GM18508 (cell line): Measurements from ENCODE around the gene TMEM106C.

Experiments
- ATAC-seq: cut with Tn5 transposase; IDR thresholded peaks from one replicate; pipeline ENCODE4 v1.9.1; 2021; ENCODE audit warnings: moderate number of reproducible peaks; ENCODE audit not compliant: insufficient read depth, unreplicated experiment

TMEM106C gene

GRCh38 chr12:47963340-47964040 lies at the start of gene TMEM106C:
TSS of gene TMEM106C (plus strand) at chr12:47963596. CDS start at chr12:47964237, 641 bp downstream.
- ATAC-seq = no peak

DNA sequence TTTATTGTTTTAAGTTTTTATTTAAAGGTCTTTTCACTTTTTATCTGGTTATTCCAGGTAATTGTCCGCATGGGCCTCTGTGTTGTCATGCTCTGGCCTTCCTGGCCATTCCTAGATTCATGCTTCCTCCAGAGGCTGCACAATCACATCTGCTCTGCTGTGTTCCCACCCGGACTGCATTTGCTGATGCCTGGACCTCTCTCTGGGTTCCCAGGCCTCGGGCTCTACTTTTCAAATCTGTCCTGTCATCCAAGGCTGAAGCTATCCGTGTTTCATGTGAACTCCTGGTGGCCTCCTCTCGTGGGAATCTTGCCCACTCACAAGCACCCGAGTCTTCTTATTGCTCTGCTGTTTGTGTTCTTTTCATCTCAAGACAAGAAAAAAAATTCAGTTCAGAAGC lies 42.5 kb upstream of the TMEM106C start:
- ATAC-seq = no peak

- no peak for ATAC-seq
Observed at GRCh38 chr12:47921907-47922306, 41.5 kb upstream of the TMEM106C start.

DNA sequence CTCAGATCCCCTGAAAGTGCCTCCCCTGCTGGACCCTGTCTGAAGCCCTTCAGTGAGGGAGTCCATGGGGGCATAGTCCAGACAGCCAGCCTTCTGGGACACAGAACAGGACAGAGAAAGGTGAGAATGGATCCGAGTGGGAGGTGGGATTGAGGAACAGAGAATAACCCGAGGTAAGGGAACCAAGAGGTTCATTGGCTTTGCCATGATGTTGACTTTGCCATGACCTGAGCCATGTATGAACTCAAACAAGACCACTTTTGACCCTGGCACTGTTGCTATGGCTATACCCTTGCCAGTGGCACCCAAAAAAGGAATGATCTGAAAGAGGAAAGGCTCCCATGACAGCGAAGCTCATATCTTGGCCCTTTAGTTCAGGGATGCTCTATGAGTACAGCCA lies 36.0 kb upstream of the TMEM106C start:
- ATAC-seq = no peak

GRCh38 chr12:47930634-47931033 lies 32.8 kb upstream of the TMEM106C start:
- ATAC-seq = no peak

GRCh38 chr12:47931187-47931586 lies 32.2 kb upstream of the TMEM106C start:
- no peak for ATAC-seq

DNA sequence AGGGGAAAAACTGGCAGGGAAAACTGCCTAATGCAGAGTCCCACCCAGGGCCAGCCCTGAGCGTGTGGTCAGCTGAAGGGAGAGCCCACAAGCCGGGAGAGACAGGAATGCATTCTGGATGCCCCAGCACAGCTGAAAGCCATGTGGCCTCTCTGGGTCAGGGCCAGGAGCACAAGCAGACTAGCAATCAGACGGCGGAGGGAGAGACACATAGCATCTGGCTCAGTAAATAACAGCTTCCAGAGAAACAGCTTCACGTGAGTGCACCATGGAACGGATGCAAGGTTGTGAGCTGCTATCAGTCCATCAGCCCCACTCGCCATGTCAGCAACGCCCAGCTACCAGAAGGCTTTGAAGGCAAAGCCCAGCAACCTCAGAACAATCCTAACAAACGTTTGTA lies 28.2 kb upstream of the TMEM106C start:
- ATAC-seq = no peak

DNA sequence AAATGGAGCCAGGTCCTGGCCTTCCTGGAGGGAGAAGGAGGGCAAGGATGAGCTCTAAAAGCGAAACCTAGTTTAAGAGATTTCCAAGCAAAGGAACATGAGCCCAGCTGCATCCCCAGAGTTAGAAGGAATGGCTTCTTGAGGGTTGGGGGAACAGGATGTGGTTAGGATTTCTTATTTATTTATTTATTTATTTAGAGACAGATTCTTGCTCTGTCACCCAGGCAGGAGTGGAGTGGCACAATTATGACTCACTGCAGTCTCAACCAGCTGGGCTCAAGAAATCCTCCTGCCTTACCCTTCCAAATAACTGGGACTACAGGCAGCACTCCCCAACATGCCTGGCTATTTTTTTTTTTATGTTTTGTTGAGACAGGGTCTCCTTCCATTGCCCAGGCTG lies 25.3 kb upstream of the TMEM106C start:
- no peak for ATAC-seq

GRCh38 chr12:47938594-47938993 lies 24.8 kb upstream of the TMEM106C start:
- ATAC-seq = no peak

- ATAC-seq = no peak
Observed at GRCh38 chr12:47939009-47939601, 24.3 kb upstream of the TMEM106C start.

DNA sequence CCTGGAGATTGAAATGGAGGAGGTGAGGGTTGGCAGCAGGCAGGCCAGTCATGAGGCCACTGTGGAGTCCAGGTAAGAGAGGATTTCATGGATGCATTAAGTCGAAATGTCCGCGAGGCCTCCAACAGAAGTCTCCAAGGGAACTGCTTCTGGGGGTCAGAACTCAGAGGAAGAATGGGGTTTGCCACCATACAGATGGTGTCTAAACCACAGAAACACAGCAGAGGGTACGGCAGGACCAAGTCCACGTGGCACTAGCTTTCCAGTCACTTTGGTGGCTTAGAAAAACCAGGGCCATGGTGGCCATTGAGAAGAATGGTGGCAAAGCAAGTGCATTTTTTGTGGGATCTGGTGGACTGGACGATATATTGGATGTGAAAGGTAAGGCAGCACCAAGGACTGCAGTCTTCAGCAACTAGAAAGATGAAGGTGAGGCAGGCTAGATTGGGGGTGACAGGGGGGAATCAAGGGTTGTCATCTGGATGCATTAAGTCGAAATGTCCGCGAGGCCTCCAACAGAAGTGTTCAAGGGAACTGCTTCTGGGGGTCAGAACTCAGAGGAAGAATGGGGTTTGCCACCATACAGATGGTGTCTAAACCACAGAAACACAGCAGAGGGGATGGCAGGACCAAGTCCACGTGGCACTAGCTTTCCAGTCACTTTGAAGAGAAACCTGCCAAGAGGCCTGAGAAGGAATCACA lies 22.5 kb upstream of the TMEM106C start:
- no peak for ATAC-seq

- no peak for ATAC-seq
Observed at GRCh38 chr12:47941475-47941780, 22.0 kb upstream of the TMEM106C start.

DNA sequence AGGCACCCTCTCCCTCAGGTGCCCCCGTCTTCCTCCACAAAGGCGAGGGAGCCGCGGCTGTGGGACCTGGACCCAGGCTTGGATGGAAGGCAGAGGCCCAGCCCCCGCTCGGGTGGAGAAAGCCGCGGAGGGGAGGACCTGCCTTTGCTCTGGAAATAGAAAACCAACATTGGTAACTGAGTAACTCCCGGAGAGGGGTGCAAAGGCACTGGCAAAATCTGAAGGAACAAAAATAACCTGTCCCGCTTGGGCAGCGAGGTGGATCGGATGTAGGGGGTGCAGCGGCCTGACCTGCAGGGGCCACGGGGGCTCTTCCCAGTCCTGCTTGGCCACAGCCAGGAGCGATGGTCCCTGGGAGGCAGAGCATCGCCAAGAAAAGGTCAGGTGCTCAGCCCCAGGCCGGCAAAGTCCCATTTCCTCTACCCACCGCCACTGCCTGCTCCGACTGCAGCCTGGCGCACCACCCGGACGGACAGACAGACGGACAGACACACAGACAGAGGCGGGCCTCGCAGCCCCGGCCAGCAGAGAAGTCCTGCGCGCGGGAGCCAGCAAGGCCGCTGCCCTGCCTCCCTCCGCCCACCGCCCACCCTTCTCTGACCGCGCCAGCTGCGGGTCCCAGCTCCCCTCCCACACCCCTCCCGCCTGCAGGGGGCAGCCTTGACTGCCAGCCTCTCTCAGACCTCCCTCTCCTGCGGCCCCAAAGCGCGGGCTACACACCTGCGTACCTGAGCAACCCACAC lies 21.4 kb upstream of the TMEM106C start:
- no peak for ATAC-seq

DNA sequence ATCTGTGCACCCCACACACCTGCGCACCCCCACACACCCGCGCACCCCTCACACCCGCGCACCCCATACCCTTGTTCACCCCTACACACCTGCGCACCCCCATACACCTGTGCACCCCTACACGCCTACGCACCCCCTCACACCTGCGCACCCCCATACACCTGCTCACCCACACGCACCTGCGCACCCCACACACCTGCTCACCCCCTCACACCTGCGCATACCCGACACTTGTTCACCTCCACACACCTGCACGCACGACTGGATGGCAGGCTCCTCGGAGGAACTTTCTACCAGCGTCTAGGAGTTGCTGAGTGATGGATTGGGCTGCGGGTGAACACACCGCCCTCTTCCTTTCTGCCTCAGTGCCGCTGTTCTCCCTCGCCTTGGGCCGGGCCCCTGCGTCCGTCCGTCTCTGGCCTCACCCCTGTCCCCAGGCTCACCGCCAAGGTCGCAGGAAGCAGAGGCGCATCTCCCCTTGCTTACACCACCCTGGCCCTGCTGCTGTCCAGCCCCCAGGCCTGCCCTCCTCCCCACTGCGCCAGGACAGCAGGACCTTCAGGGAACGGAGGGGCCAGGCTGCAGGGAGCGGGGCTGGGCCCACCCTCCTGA lies 20.7 kb upstream of the TMEM106C start:
- ATAC-seq = no peak

DNA sequence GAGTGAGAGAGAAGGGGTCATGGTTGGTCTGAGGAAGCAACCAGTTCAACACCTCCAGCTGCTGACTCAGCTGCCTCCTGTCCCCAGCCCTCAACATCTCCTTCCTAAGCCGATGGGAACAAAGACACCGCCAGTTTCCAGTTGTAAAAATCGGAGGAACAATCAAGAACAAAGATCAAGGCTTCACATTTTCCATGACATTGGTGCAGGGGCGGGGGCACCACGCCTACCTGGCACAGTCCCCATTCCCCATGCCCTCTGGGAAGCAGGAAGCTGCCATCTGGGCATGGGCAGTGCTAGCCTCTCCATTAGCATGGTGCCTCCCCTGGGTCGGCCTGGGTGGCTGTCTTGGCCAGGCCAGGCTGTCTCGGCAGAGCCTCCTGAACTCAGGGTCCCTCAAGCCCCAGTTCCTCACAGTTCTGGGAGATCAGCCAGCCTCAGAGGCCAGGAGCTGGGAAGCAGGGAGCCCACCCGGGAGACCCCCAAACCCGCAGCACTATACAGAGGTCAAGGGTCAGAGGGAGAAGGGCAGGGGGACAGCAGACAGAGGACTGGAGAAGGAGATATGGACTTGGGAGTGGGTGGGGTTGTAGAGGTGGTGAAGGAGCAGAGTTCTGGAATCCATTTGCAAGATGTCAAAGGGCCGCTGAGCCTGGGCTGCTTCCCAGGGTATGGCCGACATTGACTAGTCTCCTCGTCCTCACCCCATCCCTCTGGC lies 19.6 kb upstream of the TMEM106C start:
- no peak for ATAC-seq

- ATAC-seq = no peak
Observed at GRCh38 chr12:47944685-47945340, 18.6 kb upstream of the TMEM106C start.

DNA sequence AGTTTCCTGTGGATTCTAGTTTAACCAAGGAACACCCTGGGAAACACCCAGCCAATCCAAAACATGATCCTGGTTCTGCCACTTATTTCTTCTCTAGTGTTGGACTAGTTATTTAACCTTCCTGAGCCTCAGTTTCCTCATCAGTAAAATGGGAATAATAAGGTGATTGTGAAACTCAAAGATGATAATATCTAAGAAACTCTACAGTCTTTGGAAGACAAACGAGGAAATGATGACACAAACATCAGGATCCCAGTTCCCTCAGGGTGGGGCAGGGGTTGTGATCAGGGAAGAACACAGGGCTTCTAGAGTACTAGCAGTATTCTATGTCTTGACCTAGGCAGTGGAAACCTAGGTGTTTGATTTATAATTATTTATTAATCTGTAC lies 18.1 kb upstream of the TMEM106C start:
- no peak for ATAC-seq

- no peak for ATAC-seq
Observed at GRCh38 chr12:47946413-47947323, 16.7 kb upstream of the TMEM106C start.

DNA sequence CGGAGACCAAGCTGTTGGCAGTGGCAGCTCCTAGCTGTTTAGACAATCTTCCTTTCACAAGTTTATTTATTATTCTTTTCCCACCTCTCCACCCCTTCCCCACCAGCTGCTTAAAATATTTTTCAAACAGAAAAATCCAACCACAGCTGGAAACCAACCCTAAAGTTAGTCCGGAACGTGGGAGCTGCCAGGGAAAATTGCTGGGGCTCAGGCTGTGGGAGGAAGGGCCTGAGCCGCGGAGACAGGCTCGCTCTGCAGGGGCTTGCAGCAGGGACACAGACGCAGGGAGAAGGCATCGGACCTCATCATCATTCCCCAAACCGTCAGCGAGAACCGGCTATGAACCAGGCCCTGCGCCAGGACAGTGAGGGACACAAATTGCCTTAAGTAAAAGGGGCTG lies 16.1 kb upstream of the TMEM106C start:
- no peak for ATAC-seq
